ENCODE data around the gene NANOG.
"Not testable (repeated sequence)": the region's sequence is repeated elsewhere in the genome, so short reads cannot be mapped to it uniquely, and the experiment has no call there.

NANOG gene

GRCh38 chr12:7806863-7807487 is 17.8 kb downstream of the NANOG start:
- DNase-seq: peak; percentile 94

GRCh38 chr12:7825754-7826153 is 36.6 kb downstream of the NANOG start:
- not testable (repeated sequence) for DNase-seq

GRCh38 chr12:7829737-7830136 is 40.5 kb downstream of the NANOG start:
- not testable (repeated sequence) for DNase-seq

GRCh38 chr12:7832059-7832696 is 43.0 kb downstream of the NANOG start:
- DNase-seq: peak; percentile 86

- peak; percentile 21 for DNase-seq
Observed at GRCh38 chr12:7833201-7833600, 44.0 kb downstream of the NANOG start.

GRCh38 chr12:7833831-7834230 is 44.6 kb downstream of the NANOG start:
- no peak for DNase-seq

- no peak for DNase-seq
Observed at GRCh38 chr12:7834701-7835100, 45.5 kb downstream of the NANOG start.

- DNase-seq: no peak
Observed at GRCh38 chr12:7835116-7835515, 45.9 kb downstream of the NANOG start.

GRCh38 chr12:7835766-7836165 is 46.6 kb downstream of the NANOG start:
- DNase-seq: no peak

- no peak for DNase-seq
Observed at GRCh38 chr12:7837366-7837765, 48.2 kb downstream of the NANOG start.

GRCh38 chr12:7839226-7839625 is 50.0 kb downstream of the NANOG start:
- DNase-seq: not testable (repeated sequence)

- DNase-seq: not testable (repeated sequence)
Observed at GRCh38 chr12:7839848-7840247, 50.6 kb downstream of the NANOG start.

- DNase-seq: not testable (repeated sequence)
Observed at GRCh38 chr12:7842444-7842843, 53.2 kb downstream of the NANOG start.

- not testable (repeated sequence) for DNase-seq
Observed at GRCh38 chr12:7843149-7843548, 53.9 kb downstream of the NANOG start.

GRCh38 chr12:7843583-7843982 is 54.4 kb downstream of the NANOG start:
- DNase-seq: not testable (repeated sequence)

- no peak for DNase-seq
Observed at GRCh38 chr12:7844116-7844515, 54.9 kb downstream of the NANOG start.

GRCh38 chr12:7847226-7848097 is 58.3 kb downstream of the NANOG start:
- DNase-seq: not testable (repeated sequence)

- DNase-seq: not testable (repeated sequence)
Observed at GRCh38 chr12:7848098-7848422, 58.9 kb downstream of the NANOG start.

Measured in OCI-M1 (cell line).